HG03520 (cell line): ENCODE results near the gene CISD1.
A peak's percentile ranks its signal among the peaks of the same experiment; 100 is the strongest.

Experiments
- ATAC-seq: cut with Tn5 transposase; IDR thresholded peaks from one replicate; pipeline ENCODE4 v1.9.1; 2021; ENCODE audit warnings: mild to moderate bottlenecking, moderate library complexity; ENCODE audit not compliant: unreplicated experiment

CISD1 gene

DNA sequence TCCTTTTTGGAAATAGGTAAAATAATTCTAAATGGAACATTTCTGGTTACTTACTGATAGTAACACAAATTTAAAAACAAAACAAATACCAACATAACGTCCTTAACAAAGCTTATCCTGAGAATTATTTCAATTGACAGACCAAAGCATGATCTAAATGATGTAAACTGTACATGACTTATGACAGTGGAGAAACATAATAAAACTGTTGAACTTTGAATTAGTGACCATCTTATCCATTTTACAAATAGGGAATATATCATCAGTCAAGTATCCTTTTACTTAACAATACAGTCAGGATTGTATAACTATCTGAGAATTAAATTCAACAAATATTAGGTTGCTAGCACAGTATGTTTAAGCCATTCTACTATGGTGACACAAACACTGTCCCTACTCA, 3.7 kb upstream of the CISD1 start:
- ATAC-seq = no peak

DNA sequence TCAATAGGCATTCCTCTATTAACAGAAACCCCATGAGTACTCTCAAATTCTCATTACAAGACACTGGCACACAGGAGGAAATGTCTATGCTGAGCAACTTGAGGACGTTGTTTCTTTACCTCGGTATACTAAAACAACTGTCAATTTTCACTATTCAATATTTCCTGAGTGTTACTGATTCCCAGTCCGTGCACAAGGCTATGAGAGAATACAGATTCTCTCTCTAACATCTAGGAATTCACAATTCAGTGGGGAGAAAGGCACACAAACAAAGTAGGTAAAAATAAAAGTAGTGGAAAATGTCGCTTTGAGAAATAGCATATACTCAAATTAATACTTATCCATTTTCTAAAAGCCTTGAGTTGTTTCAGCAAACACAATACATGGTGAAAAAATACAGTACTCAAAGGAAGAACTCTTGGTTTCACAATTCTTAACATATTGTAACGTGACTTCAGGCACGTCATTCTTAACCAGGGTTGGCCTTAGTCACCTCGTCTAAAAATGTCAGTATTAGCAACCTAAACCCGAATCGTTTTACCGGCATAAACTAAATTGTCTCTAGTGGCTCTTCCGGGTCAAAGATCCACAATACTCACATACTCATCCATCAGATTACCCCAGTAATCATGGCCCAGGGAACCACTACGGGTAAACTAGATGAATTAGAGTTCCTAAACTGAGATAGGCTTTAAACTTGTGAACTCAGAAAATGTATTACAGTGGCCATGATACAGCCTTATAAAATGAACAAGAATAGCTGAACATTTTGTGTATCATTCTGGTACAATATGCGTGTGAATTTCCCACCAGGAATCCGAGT, 2.7 kb upstream of the CISD1 start:
- ATAC-seq = peak; percentile 26

DNA sequence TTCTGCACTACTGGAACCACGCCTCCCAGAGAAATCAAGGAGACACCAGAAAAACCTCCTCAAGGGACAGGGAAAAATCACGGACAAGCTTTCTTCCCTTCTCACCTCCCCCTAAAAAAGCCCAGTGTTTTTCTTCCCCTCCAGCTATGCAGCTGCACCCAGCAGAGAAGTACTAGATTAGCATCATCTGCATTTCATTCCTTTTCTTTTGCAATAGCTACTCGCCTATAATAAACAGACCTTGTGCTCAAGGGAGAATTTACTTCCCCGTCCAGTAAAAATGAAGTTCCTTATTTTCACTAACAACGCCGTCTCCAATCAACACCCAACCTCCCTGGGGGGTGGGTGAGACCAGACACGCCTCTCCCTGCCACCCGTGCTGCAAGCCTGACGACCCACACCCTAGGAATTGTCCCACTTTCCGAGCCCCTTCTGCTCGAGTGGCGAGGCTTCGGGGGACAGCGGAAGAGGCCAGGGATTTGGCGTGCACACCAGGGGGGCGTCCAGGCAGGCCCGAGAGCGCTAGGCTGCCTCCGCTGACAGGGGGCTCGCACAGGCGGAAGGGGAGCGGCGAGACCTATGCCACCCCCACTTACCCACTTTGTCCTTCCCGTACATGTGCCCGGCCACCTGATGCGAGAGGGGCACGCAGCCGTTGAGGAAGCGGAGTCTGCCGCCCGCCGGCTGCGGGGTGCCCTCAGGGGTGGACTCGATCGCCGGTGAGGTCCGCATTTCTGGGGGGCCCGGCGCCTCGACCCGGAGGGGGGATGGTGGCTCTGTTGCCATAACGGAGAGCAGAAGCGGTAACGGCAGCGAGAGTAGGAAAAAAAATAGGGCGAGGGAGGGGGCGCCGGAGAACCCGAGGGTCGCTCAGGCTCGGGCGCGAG, 1.9 kb upstream of the CISD1 start:
- ATAC-seq = no peak

DNA sequence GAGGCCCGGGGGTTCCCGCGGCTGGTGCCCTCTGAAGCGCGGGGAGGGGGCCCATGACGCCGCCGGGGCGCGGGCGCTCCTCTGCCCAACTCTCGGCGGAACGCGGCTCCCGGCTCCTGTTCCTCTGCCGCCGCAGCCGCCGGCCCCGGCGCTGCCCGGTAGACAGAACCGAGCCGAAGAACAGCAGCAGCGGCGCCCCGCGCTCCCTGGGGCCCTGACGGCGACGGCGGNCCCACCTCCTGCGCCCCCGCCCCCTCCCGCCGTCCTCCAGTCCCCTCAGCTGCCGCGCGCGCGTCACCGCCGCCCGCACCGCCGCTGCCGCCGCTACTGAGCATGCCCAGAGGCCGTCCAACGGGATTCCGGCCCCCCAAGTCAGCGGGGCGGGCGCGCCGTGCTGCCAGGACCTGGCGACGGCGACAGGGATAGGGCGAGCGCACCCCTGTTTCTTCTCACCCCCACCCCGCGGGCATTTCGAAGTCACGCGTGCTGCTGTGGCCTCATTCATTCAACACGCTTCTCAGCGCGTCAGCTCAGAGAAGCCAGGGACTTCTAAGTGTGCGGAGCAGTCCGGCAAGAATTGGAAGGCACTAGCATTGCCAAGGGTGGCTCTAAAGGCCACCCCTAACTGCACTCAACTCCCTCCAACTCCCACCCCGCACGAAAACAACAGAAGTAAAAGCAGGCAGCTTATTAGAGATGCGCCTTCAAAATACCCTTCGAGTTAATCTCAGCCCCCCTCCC, 1.1 kb upstream of the CISD1 start, which contains the start of gene IPMK:
Gene IPMK, minus strand, starts transcription at position 182 of the 741 bp plus-strand sequence. CDS start 283 bp downstream, outside the sequence.
- ATAC-seq = peak; percentile 53

DNA sequence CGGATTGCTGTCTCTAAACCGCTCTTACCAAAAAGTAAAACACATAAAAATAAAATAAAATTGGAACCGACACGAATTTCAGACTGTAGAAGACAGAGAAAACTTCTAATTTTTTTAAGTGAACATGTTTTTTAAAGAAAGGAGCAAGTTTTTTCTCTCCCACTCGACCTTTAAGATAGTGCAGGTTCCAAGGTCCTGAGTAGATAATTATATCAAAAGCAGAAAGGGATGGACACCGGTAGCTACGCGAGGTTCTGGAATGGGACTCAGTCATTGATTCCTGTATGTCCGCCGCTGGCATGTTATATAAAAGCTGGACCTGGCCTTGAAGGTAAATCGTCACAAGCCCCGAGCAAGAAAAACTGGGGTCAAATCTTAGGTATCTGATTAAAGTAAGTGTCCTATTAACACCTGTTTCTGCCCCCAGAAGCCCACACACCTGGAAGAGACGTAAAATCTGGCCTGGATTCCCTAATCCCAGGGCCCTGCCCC, 462 bp upstream of the CISD1 start:
- peak; percentile 0 for ATAC-seq

DNA sequence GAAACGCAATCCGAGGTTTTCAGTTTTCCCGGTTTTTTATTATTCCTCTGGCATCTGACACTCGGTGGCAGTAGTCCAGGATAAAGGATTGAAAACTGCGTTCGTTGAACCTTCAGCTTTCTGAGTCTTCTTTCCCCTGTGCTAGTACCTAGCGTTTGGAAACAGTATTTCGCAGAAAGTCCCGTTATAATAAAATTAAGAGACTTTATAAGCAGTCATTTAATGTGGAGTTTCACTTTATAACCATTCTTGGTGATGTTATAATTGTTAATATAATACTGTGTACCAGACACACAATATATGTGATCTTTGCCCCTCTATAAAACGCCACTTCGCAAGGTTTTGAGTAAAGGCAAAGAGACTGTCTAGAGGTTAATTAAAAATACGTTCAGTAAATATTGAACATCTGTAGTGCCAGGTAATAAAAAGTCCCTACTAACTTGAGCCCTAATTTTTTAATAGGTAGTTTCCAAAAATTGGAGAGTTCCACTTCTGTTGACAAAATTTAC, 874 bp downstream of the CISD1 start:
- no peak for ATAC-seq

DNA sequence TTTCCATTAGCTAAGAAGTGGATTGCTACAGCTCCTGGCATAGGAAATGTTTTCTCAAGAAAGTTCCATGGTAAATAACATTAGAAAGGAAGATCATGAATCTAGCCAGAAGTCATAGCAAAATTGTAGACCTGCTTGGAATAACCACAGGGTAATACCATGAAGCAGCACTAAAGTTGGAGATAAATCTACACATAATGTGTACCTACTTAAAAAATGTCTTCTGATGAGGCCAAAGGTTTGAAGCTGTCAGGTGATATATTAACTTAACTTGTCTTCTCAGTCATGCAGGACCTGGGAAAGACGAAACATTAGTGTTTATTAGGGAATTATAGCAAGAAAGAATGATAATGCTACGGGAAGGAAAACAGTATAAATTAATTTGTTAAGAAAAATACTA, 6.3 kb downstream of the CISD1 start:
- ATAC-seq = no peak

DNA sequence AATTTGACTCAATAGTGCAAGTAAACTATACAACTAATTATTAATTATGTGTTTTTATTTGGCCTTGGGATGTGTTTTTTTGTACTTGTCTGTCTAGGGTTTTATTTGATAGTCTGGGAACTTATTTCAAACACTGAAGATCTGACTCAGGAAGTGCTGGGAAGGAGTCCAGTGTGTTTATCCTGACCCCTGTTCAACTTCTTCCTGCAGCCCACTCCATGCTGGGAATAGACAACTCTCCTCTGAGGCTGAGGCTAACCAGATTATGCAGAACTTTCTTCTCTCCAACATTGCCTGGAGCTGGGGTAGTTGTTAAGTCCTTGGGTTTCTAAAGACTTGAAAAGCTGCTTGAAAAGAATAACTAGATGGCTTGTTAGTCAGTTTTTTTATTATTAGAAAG, 6.9 kb downstream of the CISD1 start:
- ATAC-seq = no peak

DNA sequence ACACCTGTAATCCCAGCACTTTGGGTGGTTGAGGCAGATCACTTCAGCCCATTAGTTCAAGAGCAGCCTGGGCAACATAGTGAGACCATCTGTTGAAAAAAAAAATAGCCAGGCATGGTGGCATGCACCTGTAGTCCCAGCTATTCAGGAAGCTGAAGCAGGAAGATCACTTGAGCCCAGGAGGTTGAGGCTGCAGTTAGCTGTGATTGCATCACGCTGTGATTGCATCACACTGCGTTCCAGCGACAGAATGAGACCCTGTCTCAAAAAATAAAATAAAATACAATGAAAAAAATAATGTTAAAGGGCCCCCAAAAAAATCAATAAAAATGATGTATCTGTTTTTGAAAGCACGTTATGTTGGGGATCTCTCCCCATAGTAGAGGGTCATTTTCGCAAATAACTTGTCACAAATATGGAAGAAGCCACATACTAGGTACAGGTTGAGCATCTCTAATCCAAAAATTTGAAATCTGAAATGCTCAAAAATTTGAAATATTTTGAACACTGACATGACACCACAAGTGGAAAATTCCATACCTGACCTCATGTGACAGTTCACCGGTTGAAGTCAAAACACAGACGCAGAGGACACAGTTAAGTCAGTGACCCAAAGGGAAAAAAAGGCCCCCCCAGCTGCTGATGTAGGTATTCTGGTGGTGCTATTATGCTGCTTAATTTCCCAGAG, 9.5 kb downstream of the CISD1 start:
- ATAC-seq = no peak

DNA sequence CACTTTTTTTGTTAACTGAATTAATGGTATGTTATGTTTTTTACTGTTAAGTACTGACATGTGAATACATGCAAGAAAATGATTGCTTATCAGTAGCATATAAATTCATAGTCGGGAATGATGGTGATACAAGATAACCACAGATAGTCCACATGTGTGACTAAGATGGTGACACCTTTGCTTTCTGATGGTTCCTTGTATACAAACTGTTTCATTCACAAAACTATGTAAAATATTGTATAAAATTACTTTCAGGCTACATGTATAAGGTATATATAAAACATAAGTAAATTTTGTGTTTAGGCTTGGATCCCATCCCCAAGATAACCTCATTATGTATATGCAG, 10.0 kb downstream of the CISD1 start:
- no peak for ATAC-seq

DNA sequence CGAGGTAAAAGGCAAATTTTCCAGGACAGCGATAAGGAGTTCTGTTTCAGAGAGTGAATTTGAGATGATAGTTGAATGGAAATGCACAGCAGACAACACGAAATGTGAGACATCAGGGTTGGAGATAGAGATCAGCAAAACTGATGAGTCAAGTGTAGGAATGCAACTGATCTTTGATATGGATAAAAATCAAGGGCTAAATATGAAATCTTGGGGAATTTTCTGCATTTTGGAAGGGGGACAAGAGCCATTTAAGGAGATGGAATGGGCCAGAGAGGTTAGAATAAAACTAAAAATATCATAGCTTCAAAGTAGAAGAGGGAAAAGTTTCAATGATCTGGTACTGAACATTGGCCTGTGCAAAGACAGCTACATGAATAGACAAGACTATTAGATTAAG, 11.5 kb downstream of the CISD1 start:
- no peak for ATAC-seq

DNA sequence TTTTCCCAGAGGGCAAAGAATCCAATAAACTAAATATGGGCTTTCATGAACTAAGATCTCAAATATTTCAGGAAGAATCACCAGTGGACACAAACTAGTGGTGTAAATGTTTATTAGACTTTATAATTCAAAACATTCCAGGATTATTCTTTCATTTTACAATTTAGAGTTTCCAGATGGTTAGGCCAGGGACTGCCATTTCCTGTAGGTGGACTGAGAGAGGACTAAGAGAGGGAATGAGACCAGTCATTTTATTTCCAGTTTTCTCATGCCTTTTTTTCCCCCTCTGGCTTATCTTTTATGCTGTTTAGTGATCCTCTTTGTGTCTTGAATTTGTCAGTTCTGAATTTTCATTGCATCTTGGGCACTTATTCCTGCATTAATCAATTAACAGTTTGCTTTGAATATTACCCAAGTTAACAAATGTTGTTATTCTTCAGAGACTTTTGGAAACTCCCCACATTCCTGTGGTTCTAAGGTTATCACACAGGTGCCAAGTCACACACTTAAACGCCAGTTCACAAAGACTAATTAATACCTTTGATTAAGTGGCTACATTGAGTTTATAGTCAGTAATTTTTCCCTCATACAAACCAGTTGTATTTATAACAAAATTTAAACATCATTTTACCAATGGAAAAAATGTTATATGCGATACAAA, 12.3 kb downstream of the CISD1 start:
- no peak for ATAC-seq

DNA sequence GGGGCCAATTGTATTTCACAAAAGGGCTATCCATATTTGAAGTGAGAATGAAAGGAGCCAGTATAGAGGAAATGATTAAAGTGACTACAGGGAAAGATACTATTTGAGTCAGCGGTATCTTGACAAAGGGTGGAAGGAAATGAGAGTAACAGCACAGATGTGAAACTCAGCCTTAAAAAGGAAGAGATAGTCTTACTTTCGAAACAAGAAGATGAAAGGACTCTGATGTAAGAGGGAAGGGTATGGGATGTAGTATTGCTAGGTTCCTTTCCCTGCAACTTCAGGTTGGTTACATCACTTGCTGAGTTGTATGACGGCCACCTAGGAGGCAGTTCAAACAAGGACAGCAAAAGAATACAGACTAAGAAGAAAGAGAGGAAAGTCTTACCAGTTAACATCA, 13.7 kb downstream of the CISD1 start:
- ATAC-seq = peak; percentile 97

DNA sequence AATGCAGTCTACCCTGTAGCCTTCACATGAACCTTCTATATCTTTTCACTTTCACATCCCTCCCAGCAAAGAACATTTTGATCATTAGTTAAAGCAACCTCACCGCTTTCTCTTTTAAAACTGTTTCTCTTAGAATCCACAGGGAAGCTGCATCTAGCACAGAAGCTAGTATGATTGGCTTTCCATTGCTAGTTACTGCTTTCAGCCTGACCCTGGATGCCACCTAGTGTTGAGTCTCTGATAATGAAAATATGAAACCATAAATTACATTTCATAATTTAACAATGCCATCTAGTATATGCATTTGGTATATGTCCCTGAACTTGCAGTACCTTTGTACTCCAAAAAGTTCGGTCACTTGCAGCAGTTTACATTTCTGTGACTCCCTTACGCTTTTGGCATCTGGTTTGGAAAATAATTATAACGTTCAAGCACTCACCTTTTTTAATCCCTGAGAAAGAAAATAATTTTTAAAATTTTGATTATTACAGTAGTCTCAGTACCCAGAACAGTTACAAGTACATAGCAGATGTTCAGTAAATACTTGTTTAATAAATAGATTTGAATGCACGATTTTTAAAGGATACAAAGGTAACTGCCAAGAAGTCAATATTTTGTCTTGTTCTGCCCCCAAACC, 22.7 kb downstream of the CISD1 start:
- ATAC-seq = peak; percentile 93

DNA sequence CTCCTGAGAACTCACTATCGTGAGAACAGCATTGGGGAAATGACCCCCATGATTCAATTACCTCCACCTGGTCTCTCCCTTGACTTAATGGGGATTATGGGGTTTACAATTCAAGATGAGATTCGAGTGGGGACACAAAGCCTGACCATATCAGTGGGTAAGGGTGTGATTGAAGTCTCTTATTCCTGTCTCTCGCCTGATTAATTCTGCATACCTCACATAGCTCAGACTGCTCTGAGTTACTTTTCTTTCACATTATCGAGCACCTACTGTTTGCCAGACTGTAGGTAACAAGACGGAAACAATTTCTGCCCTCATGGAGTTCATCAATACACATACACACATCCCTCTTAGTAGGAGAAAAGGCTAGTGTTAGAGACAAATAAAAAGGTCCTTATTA, 25.0 kb downstream of the CISD1 start:
- ATAC-seq = no peak

DNA sequence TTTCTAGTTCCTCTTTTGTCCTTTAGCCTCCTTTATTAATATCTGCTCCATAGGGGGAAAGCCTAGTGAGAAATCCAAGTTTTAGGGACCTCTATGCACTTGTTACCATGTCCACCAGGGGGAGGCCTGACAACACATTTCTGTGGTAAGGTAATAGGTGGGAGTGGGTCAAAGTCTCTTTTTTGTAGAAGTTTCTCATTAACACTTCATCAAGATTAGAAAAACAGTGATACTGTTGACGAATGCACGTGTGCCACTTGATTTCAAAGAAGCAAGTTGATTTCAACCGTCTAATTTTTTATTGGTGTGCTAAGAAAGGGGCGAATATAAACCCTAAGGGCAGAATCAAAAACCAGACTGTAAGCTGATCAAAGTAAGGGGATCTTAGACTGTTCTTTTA, 30.6 kb downstream of the CISD1 start:
- peak; percentile 84 for ATAC-seq

DNA sequence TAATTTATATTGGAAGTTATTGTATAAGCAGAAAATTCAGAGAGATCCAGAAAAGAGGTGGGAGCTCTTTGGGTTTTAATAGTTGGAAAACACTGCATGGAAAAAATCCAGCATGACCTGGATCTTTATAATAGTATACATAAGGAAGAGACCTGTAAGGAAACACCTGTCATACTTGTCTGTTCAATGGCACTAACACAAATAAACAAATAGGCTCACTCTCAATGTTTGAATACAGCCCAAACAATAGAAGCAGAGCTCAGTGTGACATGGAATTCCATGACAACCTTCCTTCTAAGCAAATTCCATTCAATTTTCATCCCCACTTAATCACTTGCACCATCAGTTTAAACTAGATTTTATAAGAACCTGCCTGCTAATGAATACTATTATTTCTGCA, 31.7 kb downstream of the CISD1 start:
- no peak for ATAC-seq

DNA sequence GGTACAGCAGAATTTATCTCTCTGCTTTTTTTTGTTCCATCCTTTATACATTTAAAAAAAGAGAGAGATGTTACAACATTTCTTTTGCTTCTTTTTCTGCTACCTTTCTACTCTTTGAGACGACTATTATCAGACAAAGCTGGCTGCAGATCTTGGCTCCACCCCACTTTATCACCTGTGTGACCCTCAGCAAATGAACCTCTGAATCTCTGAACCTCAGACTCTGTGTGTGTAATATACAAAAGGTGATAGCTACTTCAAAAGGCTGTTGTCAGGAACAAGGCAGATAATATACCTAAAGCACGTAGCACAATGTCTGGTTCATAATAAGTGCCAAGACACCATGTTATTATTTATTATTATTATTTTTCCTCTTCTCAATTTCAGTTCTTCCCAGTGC, 33.3 kb downstream of the CISD1 start:
- no peak for ATAC-seq

DNA sequence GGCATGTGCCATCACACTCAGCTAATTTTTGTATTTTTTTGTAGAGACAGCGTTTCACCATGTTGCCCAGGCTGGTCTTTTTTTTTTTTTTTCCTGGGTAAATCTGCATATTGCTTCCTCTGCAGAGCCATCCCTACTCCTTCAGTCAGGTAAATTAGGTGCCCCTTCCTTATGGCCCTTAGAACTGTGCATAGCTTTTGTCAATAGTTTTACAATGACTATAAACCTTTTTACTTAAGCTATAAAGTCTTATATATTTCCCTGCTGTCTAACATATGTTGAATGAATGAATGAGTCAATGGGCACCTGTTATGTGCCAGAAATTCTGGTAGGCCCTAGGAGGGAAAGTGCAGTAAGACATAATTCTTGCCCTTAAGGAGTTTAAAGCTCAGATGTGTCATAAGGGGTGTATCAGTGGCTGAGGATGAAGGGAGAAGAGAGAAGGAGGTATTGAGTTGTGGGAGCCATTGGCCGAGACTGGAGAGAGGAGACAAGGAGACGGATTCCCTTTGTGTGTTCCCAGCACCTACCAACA, 35.2 kb downstream of the CISD1 start:
- ATAC-seq = no peak
